Activated gamma-delta T cell (primary cell): ENCODE data around the gene SH3BGRL3.
"Not testable (repeated sequence)": the region's sequence is repeated elsewhere in the genome, so short reads cannot be mapped to it uniquely, and the experiment has no call there.

Source experiments
- DNase-seq: peaks from one replicate; lab custom pipeline; 2025; lab: John Stamatoyannopoulos, UW

Gene SH3BGRL3

GRCh38 chr1:26317146-26317545, 37.3 kb downstream of the SH3BGRL3 start:
- no peak for DNase-seq

- no peak for DNase-seq
Measured at GRCh38 chr1:26317612-26318337, 37.9 kb downstream of the SH3BGRL3 start, which contains the start of gene CD52. Gene CD52 (plus strand): TSS chr1:26317958. CDS start chr1:26318018, 60 bp downstream.

- DNase-seq = no peak
Measured at GRCh38 chr1:26318338-26319064, 38.6 kb downstream of the SH3BGRL3 start.

- no peak for DNase-seq
Measured at GRCh38 chr1:26320896-26321295, 41.0 kb downstream of the SH3BGRL3 start.

- DNase-seq = peak; percentile 22
Measured at GRCh38 chr1:26321315-26322041, 41.6 kb downstream of the SH3BGRL3 start.

- DNase-seq = no peak
Measured at GRCh38 chr1:26322042-26322331, 42.1 kb downstream of the SH3BGRL3 start.

DNA sequence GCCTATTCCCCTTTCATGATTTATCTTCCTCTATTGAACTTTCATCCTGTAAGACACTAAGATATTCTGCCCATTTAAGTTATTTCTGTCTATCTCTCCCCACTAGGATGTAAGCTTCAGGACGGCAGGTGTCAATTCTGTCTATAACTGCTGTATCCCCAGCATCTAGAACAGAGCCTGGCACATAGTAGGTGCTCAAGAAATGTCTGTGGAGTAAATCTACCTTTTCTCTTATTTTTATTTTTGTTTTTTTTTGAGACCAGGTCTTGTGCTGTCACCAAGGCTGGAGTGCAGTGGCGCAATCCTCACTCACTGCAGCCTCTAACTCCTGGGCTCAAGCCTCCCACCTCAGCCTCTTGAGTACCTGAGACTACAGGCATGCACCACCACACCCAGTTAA, 43.5 kb downstream of the SH3BGRL3 start:
- no peak for DNase-seq

DNA sequence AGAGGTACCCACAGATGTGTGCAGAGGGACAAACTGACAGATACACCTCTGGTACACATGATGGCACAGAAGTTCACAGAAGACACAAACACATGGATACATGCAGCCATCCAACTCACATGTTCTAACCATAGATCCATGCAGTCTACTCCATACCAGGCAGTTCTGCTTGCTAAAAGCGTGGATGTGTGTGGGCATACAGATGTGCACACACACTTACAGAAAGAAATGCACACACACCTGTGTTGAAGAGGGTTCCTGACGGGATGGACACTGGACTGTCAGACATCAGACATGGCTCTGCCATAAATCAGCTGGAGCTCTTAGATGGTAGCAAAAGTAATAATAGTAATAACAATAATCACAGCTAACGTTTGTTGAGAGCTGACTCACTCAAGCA, 44.7 kb downstream of the SH3BGRL3 start:
- no peak for DNase-seq

- DNase-seq = no peak
Measured at GRCh38 chr1:26327956-26328362, 48.1 kb downstream of the SH3BGRL3 start.

- DNase-seq = no peak
Measured at GRCh38 chr1:26328597-26328996, 48.7 kb downstream of the SH3BGRL3 start.

GRCh38 chr1:26329380-26329779, 49.5 kb downstream of the SH3BGRL3 start:
- DNase-seq = not testable (repeated sequence)

GRCh38 chr1:26330276-26330675, 50.4 kb downstream of the SH3BGRL3 start:
- no peak for DNase-seq
